Hepatocyte (in vitro differentiated cells): ENCODE measurements around the gene ECT2L. TPM values are rescaled to one million over a fixed set of nuclear protein-coding genes. Genes with fewer than 3 reads are reported as not detected.

Source experiments
- DNase-seq: peaks from one replicate; pipeline ENCODE4 v3.0.0-alpha.2; 2016; ENCODE audit warnings: low spot score
- H2AFZ ChIP-seq: fragments of 200-600 bp; sonication (generic); 2 replicates; pipeline ENCODE4 v1.6.0; 2016; ENCODE audit warnings: antibody characterized with exemption, mild to moderate bottlenecking
- H3K27ac ChIP-seq: fragments of 200-600 bp; sonication (generic); 2 replicates; pipeline ENCODE4 v1.5.1; 2016; ENCODE audit warnings: mild to moderate bottlenecking
- H3K27me3 ChIP-seq: fragments of 200-600 bp; sonication (generic); 2 replicates; pipeline ENCODE4 v1.6.1; 2016
- H3K36me3 ChIP-seq: fragments of 200-600 bp; sonication (generic); replicated peaks from 2 replicates; pipeline ENCODE4 v1.5.1; 2016; ENCODE audit warnings: low read depth; ENCODE audit not compliant: insufficient read depth
- H3K4me1 ChIP-seq: fragments of 200-600 bp; sonication (generic); 2 replicates; pipeline ENCODE4 v1.5.1; 2016; ENCODE audit warnings: mild to moderate bottlenecking, moderate library complexity; ENCODE audit not compliant: insufficient read depth
- H3K4me2 ChIP-seq: fragments of 200-600 bp; sonication (generic); 2 replicates; pipeline ENCODE4 v1.6.0; 2016
- H3K4me3 ChIP-seq: fragments of 200-600 bp; sonication (generic); 2 replicates; pipeline ENCODE4 v1.5.1; 2016; ENCODE audit warnings: mild to moderate bottlenecking
- H3K79me2 ChIP-seq: fragments of 200-600 bp; sonication (generic); 2 replicates; pipeline ENCODE4 v1.6.0; 2017; ENCODE audit warnings: mild to moderate bottlenecking
- H3K9me2 ChIP-seq: fragments of 200-600 bp; sonication (generic); replicated peaks from 2 replicates; pipeline ENCODE4 v1.6.0; 2017; ENCODE audit warnings: mild to moderate bottlenecking; ENCODE audit not compliant: insufficient read depth
- H3K9me3 ChIP-seq: fragments of 200-600 bp; sonication (generic); 2 replicates; pipeline ENCODE4 v1.5.1; 2016; ENCODE audit warnings: low read depth, mild to moderate bottlenecking
- H4K20me1 ChIP-seq: fragments of 200-600 bp; sonication (generic); 2 replicates; pipeline ENCODE4 v1.6.0; 2016; ENCODE audit warnings: mild to moderate bottlenecking; ENCODE audit not compliant: insufficient read depth, poor library complexity, severe bottlenecking
- CTCF ChIP-seq: fragments of 200-600 bp; sonication (generic); IDR thresholded peaks from 2 replicates; pipeline ENCODE4 v1.5.1; 2016; ENCODE audit warnings: antibody characterized with exemption, mild to moderate bottlenecking; ENCODE audit not compliant: poor library complexity
- EZH2 ChIP-seq: fragments of 200-600 bp; sonication (generic); IDR thresholded peaks from 2 replicates; pipeline ENCODE4 v1.6.1; 2016; ENCODE audit warnings: antibody characterized with exemption, mild to moderate bottlenecking, borderline replicate concordance
- EZH2phosphoT487 ChIP-seq: fragments of 200-600 bp; sonication (generic); IDR thresholded peaks from one replicate; pipeline ENCODE4 v1.6.1; 2018; ENCODE audit warnings: antibody characterized with exemption, mild to moderate bottlenecking, low read depth, moderate library complexity; ENCODE audit not compliant: unreplicated experiment, severe bottlenecking
- WGBS: methylation state at CpG from one replicate; pipeline ENCODE4 v1.1.6; 2016; ENCODE audit warnings: low lambda C conversion rate; ENCODE audit errors: missing lambda C conversion rate; 5-methylcytosine and 5-hydroxymethylcytosine counted together
- polyA plus RNA-seq: library from polyadenylated mRNA; unstranded; fragments of >200 nt; fragmentation: Nextera tagmentation; extraction: Ambion mirVana; gene quantifications from 2 replicates; pipeline ENCODE4 v1.2.1, GENCODE V29; 2016
- total RNA-seq: library from RNA; depleted of rRNA; stranded (reverse); fragments of >200 nt; gene quantifications from 2 replicates; pipeline ENCODE4 v1.2.3, GENCODE V29; 2014

The ECT2L gene
- total and polyA plus RNA-seq, 2 experiments from 2014 or later: not detected

GRCh38 chr6:138803331-138803730 lies 7.4 kb downstream of the ECT2L start:
- Histone ChIP-seq H2AFZ (no peak overlapping the region), H3K4me2 (no peak overlapping the region), H3K4me1 (no peaks in the 10 kb centered on the region), H3K79me2 (no peaks in the 10 kb centered on the region), H3K9me3 (no peaks in the 10 kb centered on the region), H3K4me3 (no peak overlapping the region), H4K20me1 (no peaks in the 10 kb centered on the region), H3K9me2 (no peaks in the 10 kb centered on the region), H3K27me3 (no peaks in the 10 kb centered on the region), H3K27ac (no peak overlapping the region), H3K36me3 (no peaks in the 10 kb centered on the region)
- 88% methylated on average over 2 of the region's 2 CpGs for WGBS
- no peak for DNase-seq
- no peak for TF ChIP-seq EZH2
- TF ChIP-seq EZH2phosphoT487: no peak
- TF ChIP-seq CTCF: no peak

GRCh38 chr6:138803861-138804260 lies 8.0 kb downstream of the ECT2L start:
- no peak overlapping the region for H2AFZ ChIP-seq
- no peaks in the 10 kb centered on the region for H3K9me3 ChIP-seq
- H4K20me1 ChIP-seq: no peaks in the 10 kb centered on the region
- no peaks in the 10 kb centered on the region for H3K79me2 ChIP-seq
- H3K9me2 ChIP-seq: no peaks in the 10 kb centered on the region
- TF ChIP-seq EZH2phosphoT487 (no peak), EZH2 (no peak), CTCF (no peak)
- no peaks in the 10 kb centered on the region for H3K4me1 ChIP-seq
- no peaks in the 10 kb centered on the region for H3K36me3 ChIP-seq
- no peak overlapping the region for H3K4me3 ChIP-seq
- no peak overlapping the region for H3K4me2 ChIP-seq
- no peaks in the 10 kb centered on the region for H3K27me3 ChIP-seq
- 81% methylated on average over 4 of the region's 4 CpGs for WGBS
- H3K27ac ChIP-seq: no peak overlapping the region
- DNase-seq: no peak

- TF ChIP-seq EZH2 (no peak), CTCF (no peak), EZH2phosphoT487 (no peak)
- no peak for DNase-seq
- Histone ChIP-seq H3K27me3 (no peaks in the 10 kb centered on the region), H3K36me3 (no peaks in the 10 kb centered on the region), H3K4me3 (no peak overlapping the region), H3K4me1 (no peaks in the 10 kb centered on the region), H3K79me2 (no peaks in the 10 kb centered on the region), H4K20me1 (no peaks in the 10 kb centered on the region), H3K9me2 (no peaks in the 10 kb centered on the region), H3K9me3 (no peaks in the 10 kb centered on the region), H3K27ac (no peak overlapping the region), H2AFZ (no peak overlapping the region), H3K4me2 (no peak overlapping the region)
- 93% methylated on average over 9 of the region's 9 CpGs for WGBS
Observed at GRCh38 chr6:138805016-138805765, 9.3 kb downstream of the ECT2L start.
